DND-41 (cell line): ENCODE measurements around the gene KIF17.

Experiments
- EZH2 ChIP-seq: IDR thresholded peaks from 3 replicates; pipeline ENCODE4 v1.6.1; 2012; ENCODE audit warnings: borderline replicate concordance, low read depth, mild to moderate bottlenecking, moderate library complexity, low read length, inconsistent platforms; ENCODE audit not compliant: severe bottlenecking
- TF ChIP-seq, protein P1 (sequence below): IDR thresholded peaks from 2 replicates; pipeline ENCODE4 v1.5.1; 2012; ENCODE audit warnings: borderline replicate concordance, low read length, moderate library complexity, mild to moderate bottlenecking; ENCODE audit not compliant: poor library complexity, severe bottlenecking; ENCODE audit errors: extremely low read depth

DNA sequence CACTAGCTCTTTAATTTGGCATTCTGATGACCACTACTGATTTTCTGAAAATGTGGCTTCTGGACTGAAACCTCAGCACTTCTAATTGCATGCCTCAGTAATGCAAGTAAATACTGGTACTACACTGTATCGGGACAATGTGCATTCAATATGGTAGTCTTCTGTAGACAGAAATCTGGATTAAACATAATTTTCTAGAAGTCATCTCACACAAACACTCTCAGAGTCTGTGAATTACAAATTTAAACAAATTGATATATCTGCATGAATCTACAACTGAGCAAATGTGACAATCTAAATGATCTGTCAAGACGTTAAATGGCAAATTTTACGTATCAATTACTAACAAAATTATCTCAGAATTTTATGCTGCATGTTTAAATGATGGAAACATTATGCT, 45.6 kb upstream of the KIF17 start:
- TF ChIP-seq, protein P1, sequence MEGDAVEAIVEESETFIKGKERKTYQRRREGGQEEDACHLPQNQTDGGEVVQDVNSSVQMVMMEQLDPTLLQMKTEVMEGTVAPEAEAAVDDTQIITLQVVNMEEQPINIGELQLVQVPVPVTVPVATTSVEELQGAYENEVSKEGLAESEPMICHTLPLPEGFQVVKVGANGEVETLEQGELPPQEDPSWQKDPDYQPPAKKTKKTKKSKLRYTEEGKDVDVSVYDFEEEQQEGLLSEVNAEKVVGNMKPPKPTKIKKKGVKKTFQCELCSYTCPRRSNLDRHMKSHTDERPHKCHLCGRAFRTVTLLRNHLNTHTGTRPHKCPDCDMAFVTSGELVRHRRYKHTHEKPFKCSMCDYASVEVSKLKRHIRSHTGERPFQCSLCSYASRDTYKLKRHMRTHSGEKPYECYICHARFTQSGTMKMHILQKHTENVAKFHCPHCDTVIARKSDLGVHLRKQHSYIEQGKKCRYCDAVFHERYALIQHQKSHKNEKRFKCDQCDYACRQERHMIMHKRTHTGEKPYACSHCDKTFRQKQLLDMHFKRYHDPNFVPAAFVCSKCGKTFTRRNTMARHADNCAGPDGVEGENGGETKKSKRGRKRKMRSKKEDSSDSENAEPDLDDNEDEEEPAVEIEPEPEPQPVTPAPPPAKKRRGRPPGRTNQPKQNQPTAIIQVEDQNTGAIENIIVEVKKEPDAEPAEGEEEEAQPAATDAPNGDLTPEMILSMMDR = no peak
- TF ChIP-seq EZH2 = no peak
